ENCODE data around the gene LRRC28. TPM values are rescaled to one million over a fixed set of nuclear protein-coding genes. Genes with fewer than 3 reads are reported as not detected.

Gene LRRC28
- total RNA-seq, 2 donors from 2014 or later, result 21.3 to 27.7 TPM

GRCh38 chr15:99426431-99427105, 175.3 kb downstream of the LRRC28 start:
- H3K9me3 Mint-ChIP-seq, result no peaks in the 10 kb centered on the region
- DNase-seq (ENCODE audit: low spot score in 2 of 2), result peak in 1 of 2 donors; percentile 51
- no peak overlapping the region for H3K27ac Mint-ChIP-seq

DNA sequence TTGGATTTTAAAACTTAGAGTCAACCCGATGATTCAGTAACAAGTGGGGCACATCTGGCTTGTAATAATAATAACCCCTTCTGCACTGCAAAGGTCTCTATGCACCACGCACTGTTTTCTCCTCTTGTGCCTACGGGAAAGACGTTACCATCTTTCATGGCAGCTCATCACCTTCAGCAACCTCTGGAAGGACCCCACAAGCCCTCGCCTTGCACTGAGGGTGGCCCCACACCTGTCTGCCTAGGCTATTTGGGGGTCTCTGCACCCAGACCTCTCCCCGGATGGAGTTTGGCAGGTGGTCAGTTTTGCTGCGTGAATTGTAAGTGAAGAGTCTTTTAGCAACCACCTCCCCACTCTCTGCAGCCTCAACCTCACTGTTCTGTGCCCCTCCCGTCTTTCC, 175.9 kb downstream of the LRRC28 start:
- peak in 1 of 2 donors; percentile 34 for DNase-seq (ENCODE audit: low spot score in 2 of 2)
- no peaks in the 10 kb centered on the region for H3K9me3 Mint-ChIP-seq
- H3K27ac Mint-ChIP-seq, result no peak overlapping the region

More at GRCh38 chr15:99426431-99427105, 175.3 kb downstream of the LRRC28 start:
- peaks cover 5 to 12% of the 10 kb centered on the region in 2 donors for H3K36me3 Mint-ChIP-seq
- ATAC-seq, result no peak

GRCh38 chr15:99427668-99428361, 176.5 kb downstream of the LRRC28 start:
- no peak for ATAC-seq
- no peaks in the 10 kb centered on the region for H3K9me3 Mint-ChIP-seq
- peaks cover 2% of the 10 kb centered on the region in 2 donors for H3K36me3 Mint-ChIP-seq
- H3K27ac Mint-ChIP-seq, result no peak overlapping the region
- DNase-seq (ENCODE audit: low spot score in 2 of 2), result peak in 1 of 2 donors; percentile 37

More for the DNA sequence above, 175.9 kb downstream of the LRRC28 start:
- ATAC-seq, result no peak
- peaks cover 5 to 6% of the 10 kb centered on the region in 2 donors for H3K36me3 Mint-ChIP-seq

GRCh38 chr15:99429681-99430081, 178.4 kb downstream of the LRRC28 start:
- DNase-seq (ENCODE audit: low spot score in 2 of 2) (peak in 1 of 2 donors; percentile 37), ATAC-seq (no peak)
- H3K36me3 Mint-ChIP-seq, result no peaks in the 10 kb centered on the region
- H3K27ac Mint-ChIP-seq, result no peak overlapping the region
- no peaks in the 10 kb centered on the region for H3K9me3 Mint-ChIP-seq

- Mint-ChIP-seq H3K27ac (peak overlapping the region in 1 of 2 donors; percentile 27), H3K36me3 (no peaks in the 10 kb centered on the region), H3K9me3 (no peaks in the 10 kb centered on the region)
- ATAC-seq (no peak), DNase-seq (ENCODE audit: low spot score in 2 of 2) (peak in 1 of 2 donors; percentile 48)
These were observed 179.7 kb downstream of the LRRC28 start for GRCh38 chr15:99430881-99431401.

- no peaks in the 10 kb centered on the region for H3K9me3 Mint-ChIP-seq
- H3K27ac Mint-ChIP-seq, result peak overlapping the region in 1 of 2 donors; percentile 27
- no peaks in the 10 kb centered on the region for H3K36me3 Mint-ChIP-seq
- ATAC-seq (no peak), DNase-seq (ENCODE audit: low spot score in 2 of 2) (peak in 1 of 2 donors; percentile 46)
These were observed 180.4 kb downstream of the LRRC28 start for GRCh38 chr15:99431661-99432091.

GRCh38 chr15:99432271-99433025, 181.2 kb downstream of the LRRC28 start:
- peak overlapping the region; percentile 42 to 81 for H3K27ac Mint-ChIP-seq

GRCh38 chr15:99433026-99433756, 181.9 kb downstream of the LRRC28 start:
- H3K9me3 Mint-ChIP-seq, result no peaks in the 10 kb centered on the region
- H3K36me3 Mint-ChIP-seq, result no peaks in the 10 kb centered on the region
- peak in 1 of 2 donors; percentile 45 for DNase-seq (ENCODE audit: low spot score in 2 of 2)
- peak overlapping the region in 1 of 2 donors; percentile 42 for H3K27ac Mint-ChIP-seq
- no peak for ATAC-seq

More at GRCh38 chr15:99432271-99433025, 181.2 kb downstream of the LRRC28 start:
- H3K9me3 Mint-ChIP-seq, result no peaks in the 10 kb centered on the region
- no peaks in the 10 kb centered on the region for H3K36me3 Mint-ChIP-seq
- ATAC-seq (no peak), DNase-seq (ENCODE audit: low spot score in 2 of 2) (peak in 1 of 2 donors; percentile 48)

DNA sequence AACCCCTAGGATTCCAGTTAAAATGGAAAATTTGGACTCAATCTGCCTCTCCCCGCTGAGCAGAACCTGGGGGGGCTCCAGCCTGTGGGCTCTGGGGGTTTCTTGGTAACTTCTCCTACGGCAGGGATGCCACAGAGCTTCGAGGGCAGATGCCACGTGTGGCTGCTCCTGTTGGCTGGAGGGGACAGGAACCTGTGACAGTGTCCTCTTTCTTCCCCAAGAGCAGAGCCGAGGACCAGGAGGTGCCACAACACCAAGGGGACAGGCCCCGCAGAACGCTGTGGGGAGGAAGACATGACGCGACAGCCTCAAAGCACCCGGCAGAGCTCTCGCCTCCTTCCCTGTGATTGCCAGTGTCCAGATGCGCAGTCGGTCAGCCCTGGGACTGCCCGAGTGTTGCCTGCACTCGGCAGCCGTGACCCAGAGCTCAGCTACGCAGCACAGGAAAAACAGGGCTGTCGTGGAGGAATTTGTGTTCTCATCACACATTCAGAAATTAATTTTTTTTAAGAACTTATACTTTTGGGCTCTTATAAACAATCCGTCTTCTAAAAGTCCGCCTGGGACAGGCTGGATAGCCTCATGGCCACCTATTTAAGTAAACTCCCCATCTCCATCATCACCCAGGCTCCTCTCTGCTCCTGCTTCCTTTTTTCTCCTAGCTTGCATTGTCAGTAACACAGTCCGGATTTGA, 182.6 kb downstream of the LRRC28 start:
- peak overlapping the region in 1 of 2 donors; percentile 27 for H3K27ac Mint-ChIP-seq
- H3K36me3 Mint-ChIP-seq, result no peaks in the 10 kb centered on the region
- no peaks in the 10 kb centered on the region for H3K9me3 Mint-ChIP-seq
- peak in 1 of 2 donors; percentile 44 for DNase-seq (ENCODE audit: low spot score in 2 of 2)
- no peak for ATAC-seq

DNA sequence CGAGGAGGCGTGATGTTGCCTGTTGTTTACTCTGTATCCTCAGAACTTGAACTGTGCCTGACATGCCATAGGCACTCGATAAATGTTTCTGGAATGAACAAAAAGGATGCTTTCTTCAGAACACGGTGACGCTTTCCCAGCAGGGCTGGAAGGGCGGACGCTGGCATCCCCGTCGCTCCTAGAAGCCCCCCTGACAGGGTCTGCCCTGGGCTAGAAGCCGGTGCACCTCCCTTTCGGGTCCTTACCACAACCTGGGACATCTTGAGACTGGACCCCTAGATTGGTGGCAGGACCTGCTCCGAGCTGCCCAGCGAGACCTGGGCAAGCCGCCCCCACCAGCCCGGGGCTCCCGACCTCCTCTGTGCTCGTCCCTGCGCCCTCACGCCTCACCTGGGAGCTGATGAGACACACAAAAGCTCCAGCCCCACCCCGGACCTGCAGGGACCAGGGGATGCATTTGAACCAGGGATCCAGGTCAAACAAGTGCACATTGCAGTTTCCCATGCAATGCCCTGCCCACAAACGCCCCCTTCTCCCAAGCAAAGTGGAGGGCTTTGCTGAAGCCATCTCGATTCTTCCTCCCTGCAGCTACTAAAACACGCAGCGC, 183.3 kb downstream of the LRRC28 start:
- no peaks in the 10 kb centered on the region for H3K9me3 Mint-ChIP-seq
- no peaks in the 10 kb centered on the region for H3K36me3 Mint-ChIP-seq
- DNase-seq (ENCODE audit: low spot score in 2 of 2) (peak in 1 of 2 donors; percentile 40), ATAC-seq (no peak)
- peak overlapping the region in 1 of 2 donors; percentile 27 for H3K27ac Mint-ChIP-seq

GRCh38 chr15:99435113-99435695, 183.9 kb downstream of the LRRC28 start:
- Mint-ChIP-seq H3K27ac (no peak overlapping the region), H3K9me3 (no peaks in the 10 kb centered on the region), H3K36me3 (no peaks in the 10 kb centered on the region)
- no peak for ATAC-seq
- peak in 1 of 2 donors; percentile 37 for DNase-seq (ENCODE audit: low spot score in 2 of 2)

DNA sequence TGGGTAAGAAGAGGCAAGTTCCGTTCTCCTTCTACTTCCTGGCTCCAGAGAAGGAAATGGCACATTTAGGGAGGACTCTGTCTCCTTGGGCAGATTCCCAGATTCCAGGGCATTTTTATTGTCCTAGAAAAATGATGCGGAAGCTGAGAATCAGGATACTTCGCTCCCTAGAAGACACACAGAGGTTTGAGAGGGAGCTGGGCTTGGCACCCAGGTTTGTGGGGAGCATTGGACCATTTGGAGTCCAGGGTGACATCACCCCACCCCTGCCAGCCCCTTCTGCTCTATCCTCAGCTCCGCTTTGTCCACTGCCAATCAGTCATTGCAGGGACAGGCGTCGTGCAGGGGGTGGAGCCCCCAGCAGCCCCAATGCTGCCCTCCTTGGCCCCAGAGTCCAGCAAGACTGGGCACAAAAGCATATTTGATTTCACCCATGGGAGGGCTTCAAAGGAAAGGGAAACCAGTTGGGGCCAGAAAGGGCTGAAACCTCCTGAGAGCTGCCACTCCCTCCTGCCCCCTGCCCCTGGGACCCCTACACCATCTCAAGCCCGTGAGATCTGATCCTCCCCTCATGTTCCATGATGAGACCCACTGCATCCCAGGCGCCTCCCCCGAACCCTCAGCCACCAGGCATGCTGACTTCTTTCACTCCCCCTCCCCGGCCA, 184.7 kb downstream of the LRRC28 start:
- Mint-ChIP-seq H3K36me3 (no peaks in the 10 kb centered on the region), H3K27ac (no peak overlapping the region), H3K9me3 (no peaks in the 10 kb centered on the region)
- DNase-seq (ENCODE audit: low spot score in 2 of 2) (peak in 1 of 2 donors; percentile 20), ATAC-seq (no peak)

DNA sequence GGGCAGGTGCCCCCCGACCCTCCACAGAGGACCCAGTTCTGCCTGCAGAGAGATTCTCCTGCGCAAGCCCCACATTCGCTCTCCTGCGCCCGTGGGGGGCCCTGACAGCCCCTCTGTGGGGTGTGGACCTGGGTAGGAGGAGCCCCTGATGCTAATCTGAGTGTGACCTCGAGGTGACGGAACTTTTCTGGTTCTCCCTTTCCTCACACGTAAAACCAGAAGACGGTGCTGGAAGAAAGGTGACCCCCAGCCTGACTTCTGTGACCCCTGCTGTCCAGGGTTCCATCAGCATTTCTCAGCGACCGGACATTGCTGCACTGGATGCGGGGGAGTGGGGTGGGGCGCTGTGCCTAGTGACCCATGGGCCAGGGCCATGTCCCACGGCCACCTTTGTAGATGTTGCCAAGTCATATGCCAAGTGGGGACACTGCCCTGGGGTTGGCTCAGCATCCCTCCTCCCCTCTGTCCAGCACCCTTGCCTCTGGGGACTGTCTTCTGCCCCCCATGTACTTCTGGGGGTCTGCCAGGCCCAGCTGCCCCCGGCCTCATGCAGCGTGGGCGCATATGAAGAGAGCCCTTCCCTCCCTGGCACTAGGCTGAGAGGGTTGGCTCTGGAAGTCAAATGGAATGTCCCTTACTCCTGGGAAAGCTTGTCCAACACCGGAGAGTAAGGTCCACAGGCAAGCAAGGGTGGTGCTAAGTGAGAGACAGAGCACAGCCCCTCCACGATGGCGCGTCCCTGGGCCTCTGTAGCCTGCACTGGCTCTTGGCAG, 185.4 kb downstream of the LRRC28 start:
- Mint-ChIP-seq H3K36me3 (no peaks in the 10 kb centered on the region), H3K9me3 (no peaks in the 10 kb centered on the region), H3K27ac (no peak overlapping the region)
- DNase-seq (ENCODE audit: low spot score in 2 of 2) (peak in 1 of 2 donors; percentile 23), ATAC-seq (no peak)
